Sciatic nerve (tissue), 2 donors: ENCODE results near the gene RPS6KA2. TPM values are rescaled to one million over a fixed set of nuclear protein-coding genes. Genes with fewer than 3 reads are reported as not detected.

Experiments used
- ATAC-seq: fragments of 200-7000 bp; cut with Tn5 transposase; one replicate; pipeline ENCODE4 v1.9.1; 2020; ENCODE audit warnings: mild to moderate bottlenecking, moderate library complexity
- DNase-seq: peaks from one replicate; pipeline ENCODE4 v3.0.0-alpha.2; 2020; ENCODE audit warnings: low spot score
- intact Hi-C: fragments of 100-400 bp; cut with DNase I; formaldehyde crosslinking; loops from one replicate; pipeline ENCODE4 v1.14.2; 2022
- total RNA-seq: library from RNA; stranded (reverse); fragmentation: NEBNext Ultra II Directional; extraction: Animal tissue kit (Norgen Biotek cat#: 25700); gene quantifications from one replicate; pipeline ENCODE4 v1.2.1, GENCODE V29; 2021
- donor health status: DM: no; HTN: no; CAD: no.
- donor health status: DM: no; HTN: no; CAD: no.

The RPS6KA2 gene
- total RNA-seq, 1 donor from 2014 or later, result 69.9 TPM

GRCh38 chr6:166619912-166620311 lies 7.1 kb downstream of the RPS6KA2 start:
- intact Hi-C loops, result no loop called here
- ATAC-seq (peak; percentile 83), DNase-seq (no peak)

DNA sequence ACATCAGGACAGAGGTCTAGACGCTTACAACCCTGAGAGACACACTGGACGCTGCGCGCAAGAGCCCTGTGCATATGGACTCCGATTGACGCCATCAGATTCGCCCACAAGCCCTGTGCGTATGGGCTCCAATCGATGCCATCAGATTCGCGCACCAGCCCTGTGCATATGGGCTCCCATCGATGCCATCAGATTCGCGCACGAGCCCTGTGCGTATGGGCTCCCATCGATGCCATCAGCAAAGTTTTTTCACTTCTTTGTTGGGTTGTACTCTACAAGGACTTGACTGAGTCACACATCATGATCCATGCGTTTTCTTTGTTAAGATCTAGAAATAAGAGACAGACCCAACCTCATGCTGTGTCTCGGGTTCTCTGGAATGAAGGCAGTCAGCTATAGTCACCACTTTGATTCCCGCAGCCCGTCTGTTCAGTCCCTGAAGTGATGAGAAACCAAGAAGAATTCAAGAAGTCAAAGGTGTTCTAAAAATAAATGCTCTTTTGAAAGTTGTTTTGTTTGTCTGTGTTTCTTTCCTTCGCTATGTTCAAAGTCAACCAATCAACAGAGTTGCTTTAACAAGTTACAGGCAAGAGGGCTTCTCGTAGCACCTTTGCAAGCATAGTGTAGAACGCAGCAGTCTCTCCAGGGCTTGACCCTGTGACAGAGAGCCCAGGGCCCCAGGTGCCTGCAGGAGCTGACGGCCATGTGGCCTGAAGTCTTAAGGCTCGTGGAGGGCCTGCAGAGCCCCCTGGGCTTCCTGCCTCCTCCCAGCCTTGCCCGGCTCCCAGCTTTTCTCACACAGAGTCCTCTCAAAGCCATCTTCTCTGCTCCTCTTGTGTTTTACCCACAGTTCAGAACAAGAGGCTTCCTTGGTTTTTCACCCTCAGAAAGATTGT lies 7.9 kb downstream of the RPS6KA2 start:
- ATAC-seq (peak; percentile 12), DNase-seq (no peak)
- intact Hi-C loops, result no loop called here

DNA sequence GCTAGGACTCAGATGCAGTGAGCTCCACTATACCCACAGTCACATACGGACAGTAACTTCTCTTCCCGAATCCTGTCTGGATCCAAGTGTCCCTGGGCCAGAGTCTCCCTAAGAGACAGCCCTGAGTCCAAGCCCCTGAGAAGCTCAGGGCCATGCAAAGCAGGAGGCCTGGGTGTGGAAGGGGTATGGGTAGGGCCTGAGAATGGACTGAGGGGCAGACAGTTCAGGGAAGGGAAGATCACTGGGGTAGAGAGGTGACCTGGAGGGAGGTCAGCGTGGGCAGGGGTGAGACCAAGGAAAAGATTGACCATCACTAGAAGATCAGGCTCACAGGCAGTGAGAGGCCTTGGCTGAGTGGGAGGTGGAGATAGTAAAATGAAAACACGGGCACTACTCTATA lies 8.8 kb downstream of the RPS6KA2 start:
- intact Hi-C loops, result no loop called here
- DNase-seq, result no peak
- no peak for ATAC-seq

GRCh38 chr6:166617359-166617758 lies 9.7 kb downstream of the RPS6KA2 start:
- intact Hi-C loops, result no loop called here
- DNase-seq (no peak), ATAC-seq (no peak)

DNA sequence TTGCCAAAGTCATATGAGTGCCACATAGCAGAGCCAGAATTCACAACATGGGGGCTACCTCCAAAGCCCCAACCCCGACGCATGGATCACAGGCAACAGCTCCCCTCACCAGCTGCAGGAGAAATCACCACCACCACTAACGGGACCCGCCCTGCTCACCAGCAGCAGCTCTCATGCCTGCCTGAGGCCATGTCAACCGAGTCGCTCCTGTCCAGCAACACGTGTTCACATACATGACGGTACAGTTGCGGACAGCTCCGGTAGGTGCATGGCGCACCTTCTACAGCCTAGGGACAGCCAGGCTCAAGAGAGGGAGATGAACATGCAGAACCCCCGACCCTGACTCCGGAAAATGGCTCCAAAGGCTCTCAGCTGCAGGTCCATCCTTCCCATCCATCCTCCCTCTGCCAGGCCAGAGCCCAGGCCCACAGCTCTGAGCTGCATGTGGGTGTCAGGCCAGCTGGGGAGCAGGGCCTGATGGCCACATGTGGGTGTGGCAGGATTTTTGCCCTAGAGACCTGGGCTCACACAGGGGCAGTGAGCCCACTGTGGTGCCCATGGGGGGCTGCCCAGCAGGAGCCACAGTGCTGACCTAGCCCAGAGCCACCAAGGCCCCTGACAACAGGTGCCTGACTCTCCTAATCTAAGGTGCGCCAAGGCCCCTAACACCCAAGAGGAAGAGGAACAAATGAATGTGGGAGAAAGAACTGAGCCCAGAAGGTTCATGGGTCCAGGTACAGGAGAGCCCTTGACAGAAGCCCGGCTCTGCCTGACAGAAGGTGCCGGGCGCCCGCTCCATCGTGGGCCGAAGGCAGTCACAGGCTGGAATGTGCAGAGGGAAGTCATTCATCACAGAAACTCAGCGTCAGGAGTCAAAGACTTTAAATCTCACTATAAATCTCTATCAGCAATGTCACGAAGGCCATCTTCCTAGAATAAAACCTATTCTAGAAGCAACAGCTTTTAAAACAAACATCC lies 10.5 kb downstream of the RPS6KA2 start:
- DNase-seq, result no peak
- intact Hi-C loops, result no loop called here
- ATAC-seq, result no peak

GRCh38 chr6:166615059-166615770 lies 11.8 kb downstream of the RPS6KA2 start:
- DNase-seq, result no peak
- intact Hi-C loops, result no loop called here

DNA sequence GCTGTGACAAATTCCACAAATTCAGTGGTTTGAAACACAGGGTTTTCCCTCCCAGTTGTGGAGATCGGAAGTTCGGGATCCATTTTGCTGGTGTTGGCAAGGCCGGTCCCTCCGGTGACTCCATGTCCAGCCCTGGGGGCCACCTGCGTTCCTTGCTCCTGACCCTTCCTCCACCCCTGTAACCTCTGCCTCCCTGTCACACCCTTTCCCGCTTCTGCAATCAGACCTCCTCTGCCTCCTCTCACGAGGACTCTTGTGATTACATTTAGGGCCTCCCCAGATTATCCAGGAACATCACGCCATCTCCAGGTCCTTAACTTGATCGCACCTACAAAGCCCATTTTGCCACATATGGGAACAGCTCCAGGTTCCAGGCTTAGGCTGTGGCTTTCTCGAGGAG lies 12.5 kb downstream of the RPS6KA2 start:
- no peak for ATAC-seq
- intact Hi-C loops, result no loop called here
- DNase-seq, result no peak

More at GRCh38 chr6:166615059-166615770, 11.8 kb downstream of the RPS6KA2 start:
- peak; percentile 41 for ATAC-seq

DNA sequence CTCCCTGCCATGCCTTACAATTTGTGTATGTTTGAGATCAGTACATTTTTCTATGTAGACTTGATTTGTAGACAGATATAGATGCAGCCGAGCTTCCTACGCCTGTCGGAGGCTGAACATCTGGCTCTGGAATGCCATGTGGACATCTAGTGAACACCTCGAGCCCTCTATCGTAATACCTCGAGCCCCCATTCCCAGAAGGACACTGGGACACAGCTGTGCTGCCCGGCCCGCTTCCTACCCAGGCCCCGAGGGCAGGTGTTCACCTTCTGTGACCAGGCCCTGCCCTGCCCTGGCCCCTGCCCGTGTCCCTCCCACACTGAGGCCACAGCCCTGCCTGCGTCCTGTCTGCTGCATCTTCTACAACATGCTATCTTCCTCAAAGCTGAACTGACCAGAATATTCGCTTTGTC lies 12.9 kb downstream of the RPS6KA2 start:
- ATAC-seq (peak; percentile 20), DNase-seq (no peak)
- intact Hi-C loops, result no loop called here

GRCh38 chr6:166613027-166613426 lies 14.0 kb downstream of the RPS6KA2 start:
- intact Hi-C loops, result no loop called here
- no peak for ATAC-seq
- no peak for DNase-seq

GRCh38 chr6:166612471-166612881 lies 14.6 kb downstream of the RPS6KA2 start:
- DNase-seq (no peak), ATAC-seq (no peak)
- intact Hi-C loops, result no loop called here

DNA sequence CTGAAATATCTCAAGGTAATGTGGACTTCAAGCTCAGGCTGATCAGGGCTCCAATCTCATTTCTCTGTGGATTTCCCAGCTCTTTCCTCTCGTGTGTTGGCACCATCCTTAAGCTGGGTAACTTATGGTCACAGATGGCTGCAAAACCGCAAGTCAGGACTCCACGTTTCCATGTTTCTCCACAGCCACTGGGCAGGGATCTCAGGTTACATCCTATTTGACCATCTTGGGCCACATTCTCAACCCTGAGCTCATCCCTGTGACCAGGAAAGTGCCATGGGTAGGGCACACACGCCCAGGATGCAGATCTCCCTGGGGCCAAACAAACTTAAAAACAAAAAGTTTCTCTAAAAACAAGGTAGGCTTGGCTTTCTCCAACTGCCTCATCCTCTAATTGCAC lies 15.4 kb downstream of the RPS6KA2 start:
- ATAC-seq, result no peak
- intact Hi-C loops, result no loop called here
- DNase-seq, result no peak

- intact Hi-C loops, result no loop called here
These were observed 17.0 kb downstream of the RPS6KA2 start for GRCh38 chr6:166610069-166610468.

GRCh38 chr6:166608774-166609173 lies 18.3 kb downstream of the RPS6KA2 start:
- intact Hi-C loops, result no loop called here
- ATAC-seq (peak; percentile 73), DNase-seq (no peak)

More at GRCh38 chr6:166610069-166610468, 17.0 kb downstream of the RPS6KA2 start:
- no peak for DNase-seq
- no peak for ATAC-seq

DNA sequence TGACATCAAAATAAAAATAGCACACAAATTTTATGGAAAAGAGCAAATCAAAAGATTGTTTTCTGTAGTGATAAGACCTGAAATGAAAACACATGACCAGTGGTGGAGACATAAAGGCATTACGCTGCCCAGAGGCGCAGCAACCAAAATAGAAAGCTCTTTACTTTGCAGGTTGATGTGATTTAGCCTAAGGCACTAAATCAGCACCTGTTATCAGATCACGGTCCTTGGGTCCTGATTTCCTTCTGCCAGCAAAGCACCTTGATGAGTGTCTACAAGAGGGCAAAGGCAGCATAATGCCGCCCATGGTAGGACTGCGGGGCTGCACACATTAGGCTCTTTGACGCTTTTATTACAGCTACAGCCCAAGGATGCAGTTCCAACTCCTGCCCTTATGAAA lies 21.3 kb downstream of the RPS6KA2 start:
- no peak for ATAC-seq
- DNase-seq, result no peak
- intact Hi-C loops, result no loop called here

GRCh38 chr6:166604911-166605310 lies 22.1 kb downstream of the RPS6KA2 start:
- intact Hi-C loops, result no loop called here
- ATAC-seq (no peak), DNase-seq (peak; percentile 25)

DNA sequence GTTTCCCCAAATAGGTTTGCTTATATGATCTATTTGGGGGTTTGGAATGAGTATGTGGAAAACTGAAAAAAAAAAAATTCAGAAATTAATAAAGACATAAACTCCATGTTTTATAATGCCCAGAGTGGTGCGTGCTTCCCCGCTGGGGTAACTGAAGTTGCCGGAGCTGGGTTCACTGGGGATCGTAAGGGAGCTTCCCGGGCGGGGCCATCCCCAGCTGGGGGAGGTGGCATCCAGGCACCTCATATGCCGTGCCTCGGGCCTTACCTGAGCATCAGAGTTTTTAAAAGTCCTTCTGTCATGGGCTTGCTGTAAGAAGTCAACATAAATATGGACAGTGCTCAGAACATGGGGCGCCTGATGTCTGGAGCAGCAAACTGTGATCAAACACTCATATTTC lies 22.7 kb downstream of the RPS6KA2 start:
- intact Hi-C loops, result no loop called here
- DNase-seq, result peak; percentile 45

DNA sequence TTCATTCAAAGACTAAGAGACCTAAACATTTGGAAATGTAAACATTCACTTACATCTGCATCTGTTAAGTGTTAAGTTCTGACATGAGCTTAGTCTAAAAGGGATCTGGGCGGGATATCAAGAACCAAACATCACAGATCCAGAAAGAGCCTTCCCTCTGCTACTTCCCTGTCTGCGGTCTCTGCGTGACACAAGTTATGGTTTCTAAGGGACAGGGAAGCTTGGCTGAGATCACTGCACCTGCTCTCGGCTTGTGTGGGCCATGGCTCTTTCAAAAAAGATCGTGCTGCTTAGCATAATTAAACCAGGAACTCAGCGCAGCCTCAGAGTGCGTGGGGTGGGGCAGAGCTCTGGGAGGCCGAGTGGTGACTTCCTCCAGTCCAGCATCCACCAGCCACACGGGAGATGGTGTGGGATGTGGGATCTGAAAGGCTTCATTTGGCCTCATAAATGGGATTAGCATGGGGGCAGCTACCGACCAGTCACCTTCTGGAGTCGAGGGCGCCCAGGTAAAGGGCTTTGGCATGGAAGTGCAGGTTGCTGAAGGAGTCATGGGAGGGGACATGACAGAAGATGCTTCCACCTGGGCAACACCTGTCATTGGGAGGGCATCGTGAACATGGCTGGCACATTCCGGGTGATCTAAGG lies 23.9 kb downstream of the RPS6KA2 start:
- ATAC-seq (peak; percentile 33), DNase-seq (peak; percentile 38)
- intact Hi-C loops, result no loop called here

More for the DNA sequence above, 22.7 kb downstream of the RPS6KA2 start:
- ATAC-seq, result no peak

GRCh38 chr6:166601956-166602355 lies 25.1 kb downstream of the RPS6KA2 start:
- DNase-seq, result no peak
- intact Hi-C loops, result no loop called here
- ATAC-seq, result no peak

DNA sequence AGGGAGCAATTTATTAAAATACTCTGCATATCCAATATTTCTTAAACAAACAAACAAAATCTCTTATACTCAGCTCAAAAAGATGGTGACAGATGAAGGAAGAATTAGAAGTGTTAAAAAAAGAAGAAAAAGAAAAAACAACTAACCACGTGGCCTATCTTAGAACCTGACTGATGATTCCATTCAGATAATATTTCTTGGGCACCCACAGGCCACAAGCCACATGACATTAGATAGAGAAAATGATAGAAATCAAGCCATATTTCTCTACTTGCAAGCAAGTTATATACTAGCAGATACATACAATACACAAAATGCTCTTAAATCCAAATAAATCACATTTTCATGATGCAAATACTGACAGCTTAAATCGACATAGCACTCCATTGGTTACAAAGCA lies 26.1 kb downstream of the RPS6KA2 start:
- intact Hi-C loops, result no loop called here

More for the DNA sequence above, 26.1 kb downstream of the RPS6KA2 start:
- DNase-seq, result no peak
- no peak for ATAC-seq
